Thyroid gland (tissue), 4 donors: ENCODE measurements around the gene SETD7. TPM values are rescaled to one million over a fixed set of nuclear protein-coding genes. Genes with fewer than 3 reads are reported as not detected.

Source experiments
- DNase-seq, 2 donors: peaks; one replicate each; pipeline ENCODE4 v3.0.0-alpha.2; 2019
- H3K27ac ChIP-seq, 3 donors: fragments of 200-600 bp; sonication (generic); 1 replicate in 2 of 3; 2 replicates in 1 of 3; pipeline ENCODE4 v1.5.1; 2016 to 2019; ENCODE audit warnings: mild to moderate bottlenecking in 1 of 3, moderate library complexity in 1 of 3
- H3K27me3 ChIP-seq: fragments of 200-600 bp; sonication (generic); one replicate; pipeline ENCODE4 v1.5.1; 2019
- H3K36me3 ChIP-seq, 2 donors: fragments of 200-600 bp; sonication (generic); one replicate each; pipeline ENCODE4 v1.5.1; 2016 to 2019
- H3K4me1 ChIP-seq, 2 donors: fragments of 200-600 bp; sonication (generic); one replicate each; pipeline ENCODE4 v1.5.1; 2017 to 2019
- H3K4me3 ChIP-seq, 3 donors: fragments of 200-600 bp; sonication (generic); replicated peaks in 1 of 3; 1 replicate in 2 of 3; 2 replicates in 1 of 3; pipeline ENCODE4 v1.5.1; 2016; ENCODE audit warnings: mild to moderate bottlenecking in 1 of 3
- H3K9me3 ChIP-seq: fragments of 200-600 bp; sonication (generic); one replicate; pipeline ENCODE4 v1.5.1; 2017
- POLR2A ChIP-seq, 2 donors: fragments of 450-650 bp; IDR thresholded peaks; one replicate each; pipeline ENCODE4 v1.6.1; 2017; ENCODE audit warnings: antibody characterized with exemption in 2 of 2, mild to moderate bottlenecking in 2 of 2, moderate library complexity in 1 of 2
- WGBS, 2 donors: methylation state at CpG; one replicate each; pipeline ENCODE4 v1.1.5; 2017; 5-methylcytosine and 5-hydroxymethylcytosine counted together
- intact Hi-C: fragments of 100-400 bp; cut with DNase I; formaldehyde crosslinking; loops from one replicate; pipeline ENCODE4 v1.15.1; 2023
- total RNA-seq, 4 donors: library from RNA; depleted of rRNA; stranded (reverse); fragments of >200 nt; gene quantifications; one replicate each; pipeline ENCODE4 v1.2.3, GENCODE V29; 2016
- TF ChIP-seq, protein P1 (sequence below), 6 experiments: fragments of 200-600 bp in 3 of 6; fragments of 450-650 bp in 3 of 6; sonication (generic) in 3 of 6; IDR thresholded peaks; one replicate each; pipeline ENCODE4 v1.5.1; 2016 to 2019; ENCODE audit warnings: antibody characterized with exemption in 6 of 6, mild to moderate bottlenecking in 2 of 6, inconsistent platforms in 1 of 6, moderate library complexity in 1 of 6

Gene SETD7
- total RNA-seq, 4 donors from 2014 or later: 33.3 to 73.0 (median 37.1) TPM

DNA sequence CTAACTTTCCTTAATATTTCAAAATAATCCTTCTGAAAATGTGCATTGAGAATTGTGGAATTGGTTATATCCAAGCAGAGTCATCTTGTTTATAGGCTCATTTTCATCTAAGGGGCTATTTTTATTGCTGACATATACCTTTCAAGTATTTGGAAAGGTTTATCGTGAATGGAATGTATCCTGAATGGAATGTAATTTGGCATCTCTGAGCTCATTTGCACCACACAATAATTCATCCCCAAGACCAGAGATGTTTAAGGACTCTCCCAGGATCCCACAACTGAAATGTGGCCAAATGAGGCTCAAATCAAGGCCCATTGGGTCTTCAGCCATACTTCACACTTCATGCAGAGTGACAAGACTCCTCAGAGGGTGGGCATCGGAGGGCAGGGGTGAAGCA, 7.5 kb upstream of the SETD7 start:
- Histone ChIP-seq H3K4me1 (peaks cover 4 to 9% of the 10 kb centered on the region in 2 donors), H3K27me3 (no peaks in the 10 kb centered on the region), H3K9me3 (no peaks in the 10 kb centered on the region), H3K27ac (no peak overlapping the region), H3K36me3 (no peaks in the 10 kb centered on the region), H3K4me3 (no peak overlapping the region)
- no peak for TF ChIP-seq POLR2A (IDR thresholded peaks at IDR 0.05)
- TF ChIP-seq, protein P1, sequence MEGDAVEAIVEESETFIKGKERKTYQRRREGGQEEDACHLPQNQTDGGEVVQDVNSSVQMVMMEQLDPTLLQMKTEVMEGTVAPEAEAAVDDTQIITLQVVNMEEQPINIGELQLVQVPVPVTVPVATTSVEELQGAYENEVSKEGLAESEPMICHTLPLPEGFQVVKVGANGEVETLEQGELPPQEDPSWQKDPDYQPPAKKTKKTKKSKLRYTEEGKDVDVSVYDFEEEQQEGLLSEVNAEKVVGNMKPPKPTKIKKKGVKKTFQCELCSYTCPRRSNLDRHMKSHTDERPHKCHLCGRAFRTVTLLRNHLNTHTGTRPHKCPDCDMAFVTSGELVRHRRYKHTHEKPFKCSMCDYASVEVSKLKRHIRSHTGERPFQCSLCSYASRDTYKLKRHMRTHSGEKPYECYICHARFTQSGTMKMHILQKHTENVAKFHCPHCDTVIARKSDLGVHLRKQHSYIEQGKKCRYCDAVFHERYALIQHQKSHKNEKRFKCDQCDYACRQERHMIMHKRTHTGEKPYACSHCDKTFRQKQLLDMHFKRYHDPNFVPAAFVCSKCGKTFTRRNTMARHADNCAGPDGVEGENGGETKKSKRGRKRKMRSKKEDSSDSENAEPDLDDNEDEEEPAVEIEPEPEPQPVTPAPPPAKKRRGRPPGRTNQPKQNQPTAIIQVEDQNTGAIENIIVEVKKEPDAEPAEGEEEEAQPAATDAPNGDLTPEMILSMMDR (IDR thresholded peaks at IDR 0.05): no peak
- DNase-seq: no peak
- 90 to 94% methylated on average over 2 of the region's 2 CpGs for WGBS, 2 donors
- intact Hi-C loops: no loop called here

DNA sequence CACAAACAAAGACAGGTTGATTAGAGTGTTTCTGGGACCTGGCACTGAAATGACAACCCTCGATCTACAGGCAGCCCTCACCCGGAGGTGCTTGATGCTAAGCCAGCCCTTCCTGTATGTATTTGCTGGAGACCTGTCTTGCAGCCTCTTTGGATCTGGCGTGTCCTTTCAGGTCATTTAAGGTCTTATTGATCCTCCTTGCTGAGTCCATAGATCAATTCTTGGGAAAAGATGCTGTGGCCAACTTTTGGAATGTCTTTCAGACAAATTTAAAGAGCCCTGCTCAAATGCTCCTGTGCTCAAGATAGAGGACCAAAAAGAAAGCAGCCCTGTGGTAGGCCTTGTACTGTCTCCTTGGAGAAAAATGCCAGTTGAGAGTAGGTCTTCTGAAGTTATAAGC, 6.8 kb upstream of the SETD7 start:
- H3K27ac ChIP-seq: no peak overlapping the region
- H3K9me3 ChIP-seq: no peaks in the 10 kb centered on the region
- no peak overlapping the region for H3K4me3 ChIP-seq
- H3K4me1 ChIP-seq: peaks cover 4 to 11% of the 10 kb centered on the region in 2 donors
- no peak for DNase-seq
- 86 to 92% methylated on average over 3 of the region's 3 CpGs for WGBS, 2 donors
- H3K36me3 ChIP-seq: no peaks in the 10 kb centered on the region
- H3K27me3 ChIP-seq: no peaks in the 10 kb centered on the region
- intact Hi-C loops: no loop called here
- TF ChIP-seq, protein P1 (IDR thresholded peaks at IDR 0.05): no peak
- no peak for TF ChIP-seq POLR2A (IDR thresholded peaks at IDR 0.05)

DNA sequence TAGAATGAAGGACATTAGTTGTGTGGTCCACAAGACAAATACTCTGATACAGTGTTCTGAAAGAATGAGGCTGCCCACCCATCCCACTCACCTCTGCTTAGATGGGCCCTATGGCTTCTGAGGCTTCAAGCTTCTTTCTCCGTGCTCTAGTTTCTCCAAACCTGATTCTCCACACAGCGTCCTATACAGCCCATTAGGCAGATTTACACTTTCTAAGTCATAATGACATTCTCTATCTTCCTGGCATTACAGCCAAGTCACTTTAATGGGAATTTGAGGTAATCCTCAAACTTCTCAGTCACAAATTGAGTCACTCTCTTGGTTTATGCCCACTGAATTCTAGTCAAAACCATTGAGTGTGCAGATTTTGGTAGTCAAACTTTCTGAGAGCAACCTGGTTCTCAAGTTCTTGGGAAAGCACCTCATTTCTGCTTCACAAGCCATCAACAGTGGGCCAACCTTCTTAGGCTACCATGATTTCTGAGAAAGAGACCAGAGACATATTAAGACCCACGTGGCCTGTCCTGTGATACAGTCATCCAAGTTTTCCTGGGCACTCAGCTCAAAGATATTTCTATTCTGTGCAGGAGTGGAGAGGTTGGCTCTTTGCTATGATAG, 6.2 kb upstream of the SETD7 start:
- H3K36me3 ChIP-seq: no peaks in the 10 kb centered on the region
- H3K4me3 ChIP-seq: no peak overlapping the region
- TF ChIP-seq POLR2A (IDR thresholded peaks at IDR 0.05): no peak
- TF ChIP-seq, protein P1 (IDR thresholded peaks at IDR 0.05): no peak
- DNase-seq: no peak
- H3K27ac ChIP-seq: no peak overlapping the region
- H3K4me1 ChIP-seq: peaks cover 4 to 16% of the 10 kb centered on the region in 2 donors
- H3K27me3 ChIP-seq: no peaks in the 10 kb centered on the region
- intact Hi-C loops: no loop called here
- 91 to 96% methylated on average over 3 of the region's 3 CpGs for WGBS, 2 donors
- no peaks in the 10 kb centered on the region for H3K9me3 ChIP-seq

DNA sequence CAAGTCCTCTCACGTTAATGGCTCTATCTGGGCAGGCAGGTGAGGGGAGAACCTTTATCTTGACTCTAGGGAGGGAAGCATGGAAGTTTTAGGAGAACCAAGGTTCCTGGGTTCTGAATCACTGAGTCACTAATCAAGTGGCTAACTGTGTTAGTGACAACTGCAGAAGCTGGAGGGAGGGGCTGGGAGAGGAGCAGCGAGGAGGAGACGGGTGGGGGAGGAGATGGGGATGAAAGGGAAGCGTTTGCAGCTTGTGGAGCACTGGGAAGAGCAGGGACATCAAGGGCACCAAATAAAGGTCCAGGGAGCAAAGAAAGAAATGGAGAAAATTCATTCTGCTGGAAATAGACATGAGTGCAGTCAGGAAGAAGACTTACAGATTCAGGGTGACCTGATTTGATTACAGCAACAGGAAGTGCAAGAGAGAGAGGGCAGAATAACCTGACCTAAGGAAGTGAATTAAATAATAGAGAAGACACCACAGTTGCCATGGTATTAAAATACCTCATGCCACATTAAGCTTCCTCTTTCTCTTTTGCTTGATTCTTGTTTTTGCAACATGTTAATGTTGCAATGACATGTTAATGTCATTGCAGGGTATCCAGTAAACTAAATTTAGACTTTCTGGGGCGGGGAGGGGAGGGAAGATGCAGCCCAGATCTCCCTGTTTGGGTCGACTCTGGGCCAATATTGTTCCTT, 4.5 kb upstream of the SETD7 start:
- TF ChIP-seq POLR2A (IDR thresholded peaks at IDR 0.05): no peak
- TF ChIP-seq, protein P1 (IDR thresholded peaks at IDR 0.05): no peak

DNA sequence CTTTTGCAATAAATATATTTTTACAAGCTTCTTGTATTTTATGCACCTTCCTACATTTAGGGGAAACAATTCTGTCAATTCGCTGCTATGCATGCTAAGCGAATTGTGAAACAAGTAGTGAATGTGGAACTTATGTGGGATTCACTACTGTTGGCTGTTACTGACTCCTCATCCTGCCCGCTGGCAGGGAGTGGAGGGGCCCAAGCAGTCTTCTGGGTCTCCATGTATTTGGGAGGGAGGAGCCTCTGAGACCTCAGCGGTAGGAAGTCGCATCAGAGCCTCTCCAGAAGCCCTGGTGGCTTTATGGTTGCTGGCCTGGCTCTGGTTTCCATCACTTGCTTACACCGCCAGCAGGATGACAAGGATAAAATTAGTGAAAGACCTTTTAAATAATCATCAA, 3.7 kb upstream of the SETD7 start:
- whole genome bisulfite sequencing, 2 donors: 81 to 86% methylated on average over 6 of the region's 6 CpGs
- TF ChIP-seq POLR2A (IDR thresholded peaks at IDR 0.05): no peak
- H3K36me3 ChIP-seq: no peaks in the 10 kb centered on the region
- H3K4me1 ChIP-seq: peaks cover 6 to 16% of the 10 kb centered on the region in 2 donors
- H3K9me3 ChIP-seq: no peaks in the 10 kb centered on the region
- no peaks in the 10 kb centered on the region for H3K27me3 ChIP-seq
- no peak overlapping the region for H3K4me3 ChIP-seq
- no peak overlapping the region for H3K27ac ChIP-seq
- intact Hi-C loops: loop anchor here (10.0 kb wide), 1 partner anchor 105 kb away; the partner anchor contains the start of gene RAB33B
- DNase-seq: no peak

More for the DNA sequence above, 4.5 kb upstream of the SETD7 start:
- no peak for DNase-seq
- WGBS, 2 donors: 56% methylated on average over 6 of the region's 6 CpGs
- no peak overlapping the region for H3K4me3 ChIP-seq
- H3K36me3 ChIP-seq: no peaks in the 10 kb centered on the region
- no peak overlapping the region for H3K27ac ChIP-seq
- H3K9me3 ChIP-seq: no peaks in the 10 kb centered on the region
- H3K27me3 ChIP-seq: no peaks in the 10 kb centered on the region
- intact Hi-C loops: no loop called here
- H3K4me1 ChIP-seq: peaks cover 4 to 16% of the 10 kb centered on the region in 2 donors
